ENCODE results near the gene DOC2B.
"Not testable (repeated sequence)": the region's sequence is repeated elsewhere in the genome, so short reads cannot be mapped to it uniquely, and the experiment has no call there.

Gene DOC2B

GRCh38 chr17:181245-182049, at the start of gene DOC2B:
TSS of gene DOC2B (minus strand) at chr17:181650. CDS start at chr17:181479, 171 bp downstream.
- no peak for DNase-seq

GRCh38 chr17:230395-230770, 48.9 kb upstream of the DOC2B start:
- DNase-seq = no peak

- no peak for DNase-seq
Observed at GRCh38 chr17:229709-230394, 48.4 kb upstream of the DOC2B start.

- no peak for DNase-seq
Observed at GRCh38 chr17:228951-229708, 47.7 kb upstream of the DOC2B start.

- no peak for DNase-seq
Observed at GRCh38 chr17:227946-228615, 46.6 kb upstream of the DOC2B start.

DNA sequence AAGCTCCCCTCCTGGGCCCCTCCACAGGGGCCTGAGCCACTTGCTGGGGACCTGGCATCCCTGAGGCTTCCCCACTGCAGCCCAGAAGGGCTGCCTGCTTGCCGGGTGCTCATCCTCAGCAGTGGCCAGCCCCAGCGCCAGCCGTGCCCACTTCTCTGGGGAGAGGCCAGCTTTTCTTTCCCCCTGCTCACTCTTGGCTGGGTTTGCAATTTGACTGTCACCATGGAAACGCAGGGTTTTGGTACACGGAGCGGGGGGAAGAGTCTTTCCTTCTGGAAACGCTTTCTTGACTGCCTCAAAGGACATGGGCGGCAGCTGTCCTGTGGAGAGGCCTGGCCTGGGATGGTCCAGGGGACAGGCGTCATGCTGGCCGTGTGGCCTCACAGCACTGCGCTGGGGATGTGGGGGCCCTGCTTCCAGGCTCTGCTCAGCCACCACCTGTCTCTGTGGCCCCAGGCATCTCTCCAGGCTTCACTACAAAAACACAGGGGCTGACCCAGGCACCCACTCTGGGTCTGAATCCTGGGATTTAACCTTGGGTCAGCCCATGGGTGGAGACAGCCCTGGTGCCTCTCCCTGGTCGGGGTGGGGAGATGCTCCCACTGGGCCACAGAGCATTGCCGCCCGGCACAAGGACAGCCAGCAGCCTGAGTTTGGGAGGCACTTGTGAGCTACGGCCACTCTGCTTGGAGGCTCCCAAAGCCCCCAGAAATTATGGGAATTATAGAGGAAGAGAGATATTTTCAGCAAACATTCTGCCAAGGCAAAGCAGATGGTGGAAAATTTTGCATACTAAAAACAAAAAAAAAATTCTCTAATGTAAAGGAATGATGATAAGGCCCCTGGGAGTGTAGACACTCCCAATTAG, 45.9 kb upstream of the DOC2B start:
- no peak for DNase-seq

DNA sequence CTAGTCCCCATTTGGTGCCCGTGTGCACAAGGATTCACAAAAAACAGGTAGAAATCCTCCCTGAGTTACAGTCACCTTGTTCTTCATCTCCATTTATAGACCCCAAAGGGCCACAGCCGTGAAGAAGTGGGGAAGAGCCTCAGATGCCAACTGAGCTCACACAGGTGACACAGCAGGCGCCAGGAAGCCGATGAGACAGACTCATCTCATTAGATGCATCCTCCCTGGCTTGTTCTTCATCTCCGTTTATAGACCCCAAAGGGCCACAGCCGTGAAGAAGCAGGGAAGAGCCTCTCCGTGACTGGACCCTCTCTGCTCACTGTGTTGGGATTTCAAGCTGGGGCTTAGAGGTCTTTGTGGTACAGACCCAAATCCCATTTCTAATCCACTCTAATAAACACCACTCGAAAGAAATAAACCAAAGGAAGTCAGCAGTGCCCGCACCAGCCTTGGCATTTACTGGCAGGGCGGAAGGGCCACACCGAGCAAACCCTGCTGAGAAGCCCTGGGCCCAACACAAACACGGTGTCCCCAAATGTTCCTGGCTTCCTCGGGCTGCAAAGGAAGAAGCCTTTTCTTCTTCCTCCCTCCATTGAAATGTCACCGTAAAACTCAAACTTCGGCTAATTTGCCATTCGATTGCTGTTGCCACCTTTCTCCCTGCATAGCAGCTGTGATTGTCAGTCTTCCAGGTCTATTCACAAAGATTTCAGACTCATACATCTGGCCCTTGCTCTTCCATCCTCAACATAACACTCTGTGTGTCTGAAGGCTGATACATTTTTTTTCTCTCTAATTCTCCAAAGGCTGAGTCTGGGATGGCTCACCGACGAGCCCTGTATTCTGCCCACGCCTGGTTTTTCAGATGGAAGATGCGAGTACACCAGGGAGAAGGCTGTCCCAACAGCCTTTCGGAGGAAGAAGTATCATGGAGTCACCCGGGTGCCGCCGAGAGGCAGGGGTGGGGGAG, 44.9 kb upstream of the DOC2B start:
- DNase-seq = no peak

- no peak for DNase-seq
Observed at GRCh38 chr17:225551-225950, 44.1 kb upstream of the DOC2B start.

- DNase-seq = not testable (repeated sequence)
Observed at GRCh38 chr17:224576-224975, 43.1 kb upstream of the DOC2B start.

DNA sequence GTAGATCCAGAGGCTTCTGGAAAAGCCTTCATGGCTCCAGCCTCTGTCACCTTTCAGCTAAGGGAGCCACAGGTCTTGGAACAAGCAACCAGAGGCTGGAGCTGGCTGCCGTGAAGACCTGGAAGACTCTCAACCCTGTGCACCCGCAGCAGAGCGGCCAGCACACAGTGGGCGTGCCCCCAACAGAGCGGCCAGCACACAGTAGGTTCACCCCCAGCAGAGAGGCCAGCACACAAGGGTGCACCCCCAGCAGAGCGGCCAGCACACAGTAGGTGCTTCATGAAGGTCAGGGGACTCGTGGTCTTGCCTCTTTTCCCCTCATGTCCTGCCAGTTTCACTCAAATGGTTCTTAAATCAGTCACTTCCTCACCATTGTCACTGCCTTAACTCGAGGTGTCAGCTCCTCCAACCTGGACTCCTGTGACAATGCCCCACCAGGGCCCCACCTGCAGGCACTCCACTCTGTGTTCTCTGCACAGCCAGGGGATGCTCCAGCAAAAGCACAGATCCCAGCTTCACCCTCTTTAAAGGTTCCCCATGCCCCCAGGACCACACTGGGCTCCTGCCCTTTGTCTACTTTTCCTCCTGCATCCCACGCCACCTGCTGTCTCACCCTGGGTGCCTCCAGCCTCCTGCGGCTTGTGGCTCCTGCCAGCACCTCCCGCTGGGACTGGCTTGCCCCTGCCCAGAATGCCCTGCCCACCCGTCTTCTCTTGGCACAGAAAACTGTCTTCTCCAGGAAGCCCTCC, 42.4 kb upstream of the DOC2B start:
- DNase-seq = no peak

- DNase-seq = no peak
Observed at GRCh38 chr17:222172-222571, 40.7 kb upstream of the DOC2B start.

- DNase-seq = no peak
Observed at GRCh38 chr17:219696-220095, 38.2 kb upstream of the DOC2B start.

GRCh38 chr17:218432-219110, 37.1 kb upstream of the DOC2B start:
- no peak for DNase-seq

GRCh38 chr17:216625-217024, 35.2 kb upstream of the DOC2B start:
- no peak for DNase-seq

DNA sequence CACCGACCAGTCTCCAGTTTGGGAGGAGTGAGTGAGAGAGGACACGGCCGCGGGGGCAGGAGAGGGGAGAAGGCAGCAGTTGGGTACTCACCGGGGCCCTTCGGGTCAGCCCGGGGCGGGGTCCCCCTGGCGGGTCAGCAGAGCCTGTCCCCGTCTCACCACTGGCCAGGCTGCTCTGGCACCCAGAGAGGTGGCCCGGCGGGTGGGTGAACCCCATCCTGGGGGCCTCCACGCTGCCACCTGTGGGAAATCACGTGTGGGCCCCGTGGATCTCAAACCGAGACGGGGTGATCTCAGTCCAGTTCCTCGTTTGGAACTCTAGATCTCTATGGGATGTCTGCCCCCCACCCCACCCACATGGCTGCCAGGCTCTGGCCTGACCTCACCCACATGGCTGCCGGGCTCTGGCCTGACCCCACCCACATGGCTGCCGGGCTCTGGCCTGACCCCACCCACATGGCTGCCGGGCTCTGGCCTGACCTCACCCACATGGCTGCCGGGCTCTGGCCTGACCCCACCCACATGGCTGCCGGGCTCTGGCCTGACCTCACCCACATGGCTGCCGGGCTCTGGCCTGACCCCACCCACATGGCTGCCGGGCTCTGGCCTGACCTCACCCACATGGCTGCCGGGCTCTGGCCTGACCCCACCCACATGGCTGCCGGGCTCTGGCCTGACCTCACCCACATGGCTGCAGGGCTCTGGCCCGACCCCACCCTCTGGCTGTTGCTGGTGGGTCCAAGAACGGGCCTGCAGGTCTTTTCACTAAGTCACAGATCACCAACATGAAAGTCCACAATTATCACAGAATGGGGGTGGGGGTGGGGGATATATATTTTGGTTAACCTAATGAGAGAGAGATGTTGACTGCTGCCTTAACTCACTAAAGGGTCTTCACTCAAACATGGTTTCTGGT, 34.4 kb upstream of the DOC2B start:
- DNase-seq = not testable (repeated sequence)

DNA sequence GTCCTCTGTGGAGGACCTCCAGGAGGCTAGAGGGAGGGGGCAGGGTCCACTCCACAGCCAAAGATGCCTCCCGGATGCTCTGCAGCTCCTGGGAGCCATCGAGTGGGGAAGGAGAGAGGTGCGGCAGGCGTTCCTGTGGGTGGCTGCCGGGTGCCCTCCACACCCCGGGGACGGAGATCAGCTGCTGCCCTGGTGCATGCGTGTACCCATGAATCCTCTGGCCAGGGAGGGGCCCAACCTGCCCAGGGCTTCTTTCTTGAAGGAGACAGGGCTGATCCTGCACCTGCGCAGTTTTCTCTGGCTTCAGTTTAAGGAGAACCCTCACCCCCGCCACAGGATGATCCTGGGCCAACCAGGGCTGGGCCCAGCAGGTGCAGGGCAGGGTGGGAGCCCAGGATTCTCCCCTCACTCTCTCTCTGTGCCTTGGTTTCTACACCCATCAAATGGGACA, 33.5 kb upstream of the DOC2B start:
- no peak for DNase-seq

DNA sequence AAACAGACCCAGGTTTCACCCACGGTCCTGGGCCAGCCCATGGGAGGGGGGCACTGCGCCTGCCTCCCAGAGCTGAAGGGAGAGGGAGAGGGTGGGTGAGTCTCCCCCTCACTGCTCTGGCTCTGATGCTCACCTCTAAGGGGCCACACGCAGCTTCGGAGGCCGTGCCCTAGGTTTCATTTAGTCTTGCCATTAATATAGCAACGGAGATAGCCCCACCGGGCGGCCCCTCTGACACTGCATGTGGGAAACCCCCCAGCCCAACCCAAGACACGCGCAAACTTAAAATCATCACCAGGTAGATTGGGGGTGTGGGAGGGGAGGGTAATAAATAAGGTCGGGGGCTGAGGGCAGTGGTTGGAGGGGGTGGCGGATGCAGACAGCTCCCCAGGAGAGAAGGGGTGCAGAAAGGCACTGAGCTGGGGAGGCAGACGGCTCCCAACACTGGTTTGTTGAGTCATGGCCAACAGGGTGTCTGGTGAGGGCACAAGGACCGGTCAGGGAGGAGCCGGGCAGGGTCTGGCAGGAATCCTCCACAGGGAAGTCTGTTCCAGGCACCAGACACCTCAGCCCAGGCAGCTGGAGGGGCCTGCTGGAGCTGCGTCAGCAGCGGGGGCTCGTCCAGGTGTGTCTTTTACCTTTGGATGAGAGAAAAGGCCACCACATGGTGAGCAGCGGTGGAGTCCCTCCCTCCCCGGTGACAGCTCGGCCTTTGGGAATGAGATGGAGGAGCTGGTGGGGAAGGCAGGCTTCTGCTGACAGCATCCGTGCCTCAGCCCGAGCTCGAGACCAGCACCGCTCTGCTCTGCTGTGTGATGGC, 32.0 kb upstream of the DOC2B start:
- no peak for DNase-seq

All from DMS 273 treated with DMSO at 0.1 percent for 48 hours (cell line).